CD4-positive, alpha-beta T cell treated with Interferon alpha-2 for 1 hour (primary cell): ENCODE results near the gene HES2.
"Not testable (repeated sequence)": the region's sequence is repeated elsewhere in the genome, so short reads cannot be mapped to it uniquely, and the experiment has no call there.

Experiments used
- DNase-seq, 2 donors: peaks; one replicate each; pipeline ENCODE4 v3.0.0-alpha.2; 2020 to 2022

HES2 gene

GRCh38 chr1:6416295-6416656, 3.4 kb downstream of the HES2 start:
- DNase-seq: no peak

DNA sequence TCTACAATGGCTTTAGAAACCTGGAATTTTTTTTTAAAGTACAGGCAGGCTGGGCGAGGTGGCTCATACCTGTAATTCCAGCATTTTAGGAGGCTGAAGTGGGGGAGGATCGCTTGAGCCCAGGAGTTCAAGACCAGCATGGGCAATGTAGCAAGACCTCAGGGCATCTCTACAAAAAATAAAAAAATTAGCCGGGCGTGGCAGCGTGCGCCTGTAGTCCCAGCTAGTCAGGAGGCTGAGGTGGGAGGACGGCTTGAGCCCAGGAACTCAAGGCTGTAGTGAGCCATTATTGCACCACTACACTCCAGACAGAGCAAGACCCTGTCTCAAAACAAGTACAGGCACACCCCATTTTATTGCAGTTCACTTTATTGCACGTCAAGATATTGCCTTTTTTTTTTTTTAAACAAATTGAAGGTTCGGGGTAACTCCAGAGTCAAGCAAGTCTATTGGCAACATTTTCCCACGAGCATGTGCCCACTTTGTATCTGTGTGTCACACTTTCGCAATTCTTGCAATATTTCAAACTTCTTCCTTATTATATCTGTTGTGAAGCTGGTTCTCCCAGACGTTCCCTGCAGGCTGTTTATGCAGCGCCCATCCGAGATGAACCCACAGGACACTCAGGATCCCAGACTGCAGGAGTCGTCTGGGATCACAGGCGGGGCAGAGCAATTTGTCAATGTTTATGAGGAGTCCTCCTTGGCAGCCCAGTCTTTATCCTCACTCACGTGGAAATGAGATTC, 4.7 kb downstream of the HES2 start:
- DNase-seq: no peak

DNA sequence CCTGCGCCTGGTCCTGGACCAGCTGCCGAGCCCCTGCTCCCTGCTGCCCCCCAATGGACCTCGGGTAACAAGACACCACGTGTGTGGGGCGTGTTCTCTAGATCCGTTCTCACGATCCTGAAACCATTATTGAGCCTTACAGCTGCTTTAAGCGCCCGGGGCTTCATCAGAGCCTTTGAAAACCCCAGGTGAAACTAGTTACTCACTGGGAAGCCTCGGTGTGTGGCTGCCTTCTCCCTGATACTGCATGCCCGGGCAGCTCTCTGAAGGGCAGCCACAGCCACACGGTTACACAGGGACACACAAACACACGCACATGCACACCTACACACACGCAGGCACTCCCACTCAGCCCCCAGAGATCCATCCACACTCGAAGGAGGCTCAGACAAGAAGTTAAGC, 5.3 kb downstream of the HES2 start:
- DNase-seq: peak in 1 of 2 donors; percentile 42

- DNase-seq: no peak
Measured at GRCh38 chr1:6412896-6413295, 6.8 kb downstream of the HES2 start.

DNA sequence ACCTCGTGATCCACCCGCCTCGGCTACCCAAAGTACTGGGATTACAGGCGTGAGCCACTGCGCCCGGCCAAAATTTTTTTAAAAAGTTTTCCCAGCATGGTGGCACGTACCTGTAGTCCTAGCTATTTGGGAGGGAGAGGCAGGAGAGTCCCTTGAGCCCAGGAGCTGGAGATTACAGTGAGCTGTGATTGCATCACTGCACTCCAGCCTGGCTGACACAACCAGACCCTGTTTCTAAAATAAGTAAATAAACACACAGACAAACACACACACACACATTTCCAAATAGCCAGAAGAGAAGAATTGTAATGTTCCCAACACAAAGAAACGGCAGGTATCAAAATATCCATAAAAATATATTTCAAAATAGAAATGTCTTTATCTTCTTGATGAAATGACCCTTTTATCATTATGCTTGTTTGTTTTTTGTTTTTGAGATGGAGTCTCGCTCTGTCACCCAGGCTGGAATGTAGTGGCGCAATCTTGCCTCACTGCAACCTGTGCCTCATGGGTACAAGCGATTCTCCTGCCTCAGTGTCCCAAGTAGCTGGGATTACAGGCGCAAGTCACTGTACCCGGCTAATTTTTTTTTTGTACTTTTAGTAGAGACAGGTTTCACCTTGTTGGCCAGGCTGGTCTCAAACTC, 9.3 kb downstream of the HES2 start:
- no peak for DNase-seq

DNA sequence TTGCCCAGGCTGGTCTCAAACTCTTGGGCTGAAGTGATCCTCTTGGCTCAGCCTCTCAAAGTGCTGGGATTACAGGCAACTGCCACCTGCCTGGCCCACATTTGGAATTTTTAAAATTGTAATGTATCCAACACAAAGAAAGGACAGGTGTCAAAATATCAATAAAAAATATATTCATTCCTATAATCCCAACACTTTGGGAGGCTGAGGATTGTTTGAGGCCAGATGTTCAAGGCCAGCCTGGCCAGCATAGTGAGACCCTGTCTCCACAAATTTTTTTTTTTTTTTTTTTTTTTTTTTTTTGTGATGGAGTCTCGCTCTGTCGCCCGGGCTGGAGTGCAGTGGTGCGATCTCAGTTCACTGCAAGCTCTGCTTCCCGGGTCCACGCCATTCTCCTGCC, 10.0 kb downstream of the HES2 start:
- no peak for DNase-seq

- DNase-seq: no peak
Measured at GRCh38 chr1:6409053-6409452, 10.7 kb downstream of the HES2 start.

GRCh38 chr1:6408023-6408422, 11.7 kb downstream of the HES2 start:
- DNase-seq: no peak

GRCh38 chr1:6401673-6402072, 18.0 kb downstream of the HES2 start:
- peak in 1 of 2 donors; percentile 41 for DNase-seq

DNA sequence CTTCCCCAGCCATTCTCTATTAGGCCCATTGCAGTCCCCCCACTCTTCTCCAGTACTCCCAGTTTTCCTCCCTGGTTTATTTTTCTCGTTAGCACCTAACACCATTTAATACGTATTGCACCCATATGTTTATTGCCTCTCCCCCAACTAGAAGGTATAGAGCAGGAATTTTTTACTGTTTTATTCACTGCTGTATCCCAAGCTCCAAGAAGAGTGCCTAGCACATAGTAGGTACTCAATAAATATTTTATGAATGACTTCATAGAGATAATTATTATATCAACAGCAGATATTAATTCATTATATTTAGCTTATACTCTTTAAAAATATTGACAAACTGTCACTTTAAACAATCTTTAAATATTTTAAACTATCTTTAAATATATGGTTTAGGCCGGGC, 20.4 kb downstream of the HES2 start:
- no peak for DNase-seq

DNA sequence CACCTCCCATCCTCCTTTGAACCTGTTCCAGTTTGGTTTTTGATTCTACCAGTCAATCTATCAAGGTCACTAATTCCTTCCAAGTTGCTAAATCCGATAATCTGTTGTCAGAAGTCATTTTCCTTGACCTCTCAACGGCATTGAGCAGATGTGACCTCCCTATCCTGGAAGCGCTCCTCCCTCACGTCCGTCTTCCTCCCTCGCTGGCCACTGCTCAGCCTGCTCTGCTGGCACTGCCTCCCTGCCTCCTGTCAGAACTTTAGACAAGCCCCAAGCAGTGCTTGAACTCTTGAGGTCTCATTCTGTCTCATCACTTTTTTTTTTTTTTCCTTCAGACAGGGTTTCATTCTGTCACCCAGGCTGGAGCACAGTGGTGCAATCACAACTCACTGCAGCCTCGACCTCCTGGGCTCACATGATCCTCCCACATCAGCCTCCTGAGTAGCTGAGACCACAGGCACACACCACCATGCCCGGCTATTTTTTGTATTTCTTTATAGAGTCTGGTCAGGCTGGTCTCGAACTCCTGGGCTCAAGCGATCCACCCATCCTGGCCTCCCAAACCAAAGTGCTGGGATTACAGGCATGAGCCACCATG, 21.8 kb downstream of the HES2 start:
- DNase-seq: no peak

DNA sequence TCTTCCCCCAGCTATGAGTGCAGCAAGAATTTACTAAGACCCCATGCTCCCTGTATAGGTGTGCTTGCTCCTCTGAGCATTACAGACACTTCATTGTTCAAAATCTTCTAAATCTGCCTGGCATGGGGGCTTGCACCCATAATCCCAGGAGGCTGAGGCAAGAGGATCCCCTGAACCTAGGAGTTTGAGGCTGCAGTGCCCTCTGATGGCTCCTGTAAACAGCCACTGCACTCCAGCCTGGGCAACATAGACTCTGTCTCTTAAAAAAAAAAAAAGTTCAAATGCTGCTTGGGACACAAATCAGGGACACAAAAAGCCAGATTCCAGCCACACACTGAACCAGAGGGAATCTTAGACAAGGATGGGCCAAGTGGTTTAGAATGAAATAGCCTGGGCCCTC, 22.7 kb downstream of the HES2 start:
- DNase-seq: no peak

DNA sequence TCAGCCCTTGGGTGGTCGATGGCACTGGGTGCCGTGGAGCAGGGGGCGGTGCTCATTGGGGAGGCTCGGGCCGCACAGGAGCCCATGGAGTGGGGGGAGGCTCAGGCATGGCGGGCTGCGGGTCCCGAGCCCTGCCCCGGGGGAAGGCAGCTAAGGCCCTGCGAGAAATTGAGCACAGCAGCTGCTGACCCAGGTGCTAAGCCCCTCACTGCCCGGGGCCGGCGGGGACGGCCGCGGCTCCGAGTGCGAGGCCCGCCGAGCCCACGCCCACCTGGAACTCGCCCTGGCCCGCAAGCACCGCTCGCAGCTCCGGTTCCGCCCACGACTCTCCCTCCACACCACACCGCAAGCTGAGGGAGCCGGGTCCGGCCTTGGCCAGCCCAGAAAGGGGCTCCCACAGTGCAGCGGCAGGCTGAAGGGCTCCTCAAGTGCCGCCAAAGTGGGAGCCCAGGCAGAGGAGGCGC, 23.9 kb downstream of the HES2 start:
- DNase-seq: not testable (repeated sequence)

GRCh38 chr1:6395130-6395529, 24.6 kb downstream of the HES2 start:
- peak in 1 of 2 donors; percentile 15 for DNase-seq

DNA sequence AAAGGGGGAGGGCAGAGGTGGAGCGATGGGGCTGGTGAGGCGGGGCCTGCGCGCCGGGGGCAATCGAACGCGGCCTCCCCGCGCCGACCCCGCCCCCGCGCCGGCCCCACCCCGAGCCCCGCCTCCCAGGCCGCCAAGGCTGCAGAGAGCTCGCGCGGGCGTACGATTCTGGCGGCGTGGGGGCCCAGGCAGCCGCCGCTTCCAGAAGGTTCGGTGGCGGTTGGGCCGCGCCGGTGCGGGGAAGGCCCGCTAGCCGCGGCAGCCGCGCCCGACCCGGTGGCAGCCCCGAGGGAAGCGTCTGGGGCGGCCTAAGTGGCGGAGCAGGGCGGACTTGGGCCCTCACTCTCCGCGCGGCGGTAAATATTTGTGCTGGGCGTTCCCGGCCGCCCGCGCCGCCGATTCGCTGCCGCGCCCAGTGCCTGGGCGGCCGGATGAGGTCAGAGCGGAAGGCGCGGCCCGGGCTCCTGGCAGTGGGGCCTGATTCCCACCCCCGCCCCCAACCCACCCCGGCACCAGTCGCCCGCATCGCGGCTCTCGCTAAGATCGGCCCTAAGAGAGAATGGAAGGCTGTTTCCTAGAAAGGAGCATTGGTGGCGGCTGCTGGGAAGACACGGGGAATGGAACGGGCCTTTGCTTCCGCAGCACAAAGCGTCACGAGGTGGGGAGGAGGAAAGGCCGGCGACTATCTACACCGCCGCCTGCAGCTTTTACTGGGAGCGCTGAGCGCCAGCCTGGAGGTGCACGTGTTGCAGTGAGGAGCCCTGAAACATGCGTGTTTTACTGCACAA, 26.1 kb downstream of the HES2 start, which contains the start of gene ACOT7:
Gene ACOT7, minus strand, starts transcription at position 368 of the 788 bp plus-strand sequence. CDS start 368 bp downstream, outside the sequence.
- peak; percentile 88 to 93 for DNase-seq

DNA sequence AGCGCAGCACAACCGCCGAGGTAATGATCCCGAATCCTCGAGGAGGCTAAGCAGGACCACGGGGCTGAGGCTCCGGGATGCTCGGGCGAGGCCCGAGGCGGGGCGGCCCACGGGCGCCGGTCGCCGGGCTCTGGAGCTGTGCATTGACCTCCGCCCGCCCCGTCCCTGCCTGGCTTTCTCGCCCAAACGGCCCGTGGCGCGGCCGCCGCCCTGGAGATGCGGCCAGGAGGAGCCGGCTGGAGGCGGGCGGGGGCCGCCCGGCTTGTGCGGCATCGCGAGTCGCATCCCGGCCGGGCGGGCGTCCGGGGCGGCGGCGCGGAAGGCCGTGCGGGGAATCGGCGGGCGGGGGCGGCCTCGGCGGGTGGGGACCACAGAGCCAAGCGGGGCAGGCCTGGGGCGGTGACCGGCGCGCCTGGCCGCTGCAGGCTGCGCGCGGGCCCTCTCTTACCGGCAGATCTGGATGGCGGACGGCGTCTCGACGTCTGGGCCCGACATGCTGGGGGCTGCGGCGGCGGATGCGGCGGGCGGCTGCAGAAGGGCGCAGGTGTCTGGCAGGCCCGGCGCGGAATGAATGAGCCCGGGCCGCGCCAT, 26.8 kb downstream of the HES2 start:
- DNase-seq: no peak

GRCh38 chr1:6391951-6392808, 27.5 kb downstream of the HES2 start:
- DNase-seq: no peak

GRCh38 chr1:6389971-6390370, 29.7 kb downstream of the HES2 start:
- no peak for DNase-seq

- no peak for DNase-seq
Measured at GRCh38 chr1:6386371-6386949, 33.3 kb downstream of the HES2 start.

- DNase-seq: no peak
Measured at GRCh38 chr1:6385488-6386191, 34.1 kb downstream of the HES2 start.

- DNase-seq: no peak
Measured at GRCh38 chr1:6384962-6385361, 34.8 kb downstream of the HES2 start.
